Measurements from ENCODE around the gene FTMT. TPM values are rescaled to one million over a fixed set of nuclear protein-coding genes. Genes with fewer than 3 reads are reported as not detected.

The FTMT gene
- total and polyA plus RNA-seq, 4 donors, result not detected

DNA sequence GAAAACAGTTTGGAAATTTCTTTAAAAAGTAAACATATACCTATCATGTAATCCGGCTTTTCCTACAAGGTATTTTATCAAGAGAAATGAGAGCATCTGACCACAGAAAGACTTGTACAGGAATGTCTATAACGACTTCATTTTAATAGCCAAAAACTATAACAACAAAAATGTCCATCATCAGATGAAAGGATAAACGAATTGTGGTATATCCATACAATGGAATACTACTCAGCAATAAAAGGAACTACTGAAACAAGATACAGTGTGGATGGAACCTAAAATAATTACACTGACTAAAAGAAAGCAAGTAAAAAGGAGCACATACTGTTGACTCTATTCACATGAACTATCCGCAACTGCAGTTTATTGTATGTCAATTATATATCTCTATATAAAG lies 1.4 kb upstream of the FTMT start:
- Histone ChIP-seq H3K4me1 (ENCODE audit: control insufficient read depth in 5 of 5, insufficient read depth in 5 of 5, low read length in 5 of 5) (no peaks in the 10 kb centered on the region), H3K9me3 (ENCODE audit: control insufficient read depth in 4 of 4, insufficient read depth in 3 of 4, low read length in 3 of 4) (peaks cover 0 to 5% (median 0%) of the 10 kb centered on the region in 4 donors), H3K4me3 (no peak overlapping the region), H3K36me3 (ENCODE audit: control insufficient read depth in 4 of 4, insufficient read depth in 4 of 4, low read length in 4 of 4) (no peaks in the 10 kb centered on the region), H3K9ac (ENCODE audit: insufficient read depth in 1 of 2, low read length in 2 of 2) (no peak overlapping the region), H3K27ac (ENCODE audit: low read depth in 1 of 2, low read length in 1 of 2) (no peak overlapping the region), H3K27me3 (ENCODE audit: control insufficient read depth in 3 of 3, insufficient read depth in 3 of 3, low read length in 2 of 3) (no peaks in the 10 kb centered on the region)
- ATAC-seq (ENCODE audit: insufficient read depth, low FRiP score), result no peak
- no peak for DNase-seq
- WGBS, 2 donors, result 79 to 84% methylated on average over 4 of the region's 4 CpGs
- TF ChIP-seq, protein P1, sequence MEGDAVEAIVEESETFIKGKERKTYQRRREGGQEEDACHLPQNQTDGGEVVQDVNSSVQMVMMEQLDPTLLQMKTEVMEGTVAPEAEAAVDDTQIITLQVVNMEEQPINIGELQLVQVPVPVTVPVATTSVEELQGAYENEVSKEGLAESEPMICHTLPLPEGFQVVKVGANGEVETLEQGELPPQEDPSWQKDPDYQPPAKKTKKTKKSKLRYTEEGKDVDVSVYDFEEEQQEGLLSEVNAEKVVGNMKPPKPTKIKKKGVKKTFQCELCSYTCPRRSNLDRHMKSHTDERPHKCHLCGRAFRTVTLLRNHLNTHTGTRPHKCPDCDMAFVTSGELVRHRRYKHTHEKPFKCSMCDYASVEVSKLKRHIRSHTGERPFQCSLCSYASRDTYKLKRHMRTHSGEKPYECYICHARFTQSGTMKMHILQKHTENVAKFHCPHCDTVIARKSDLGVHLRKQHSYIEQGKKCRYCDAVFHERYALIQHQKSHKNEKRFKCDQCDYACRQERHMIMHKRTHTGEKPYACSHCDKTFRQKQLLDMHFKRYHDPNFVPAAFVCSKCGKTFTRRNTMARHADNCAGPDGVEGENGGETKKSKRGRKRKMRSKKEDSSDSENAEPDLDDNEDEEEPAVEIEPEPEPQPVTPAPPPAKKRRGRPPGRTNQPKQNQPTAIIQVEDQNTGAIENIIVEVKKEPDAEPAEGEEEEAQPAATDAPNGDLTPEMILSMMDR (IDR thresholded peaks at IDR 0.05; ENCODE audit: control extremely low read depth, extremely low read depth), result no peak

DNA sequence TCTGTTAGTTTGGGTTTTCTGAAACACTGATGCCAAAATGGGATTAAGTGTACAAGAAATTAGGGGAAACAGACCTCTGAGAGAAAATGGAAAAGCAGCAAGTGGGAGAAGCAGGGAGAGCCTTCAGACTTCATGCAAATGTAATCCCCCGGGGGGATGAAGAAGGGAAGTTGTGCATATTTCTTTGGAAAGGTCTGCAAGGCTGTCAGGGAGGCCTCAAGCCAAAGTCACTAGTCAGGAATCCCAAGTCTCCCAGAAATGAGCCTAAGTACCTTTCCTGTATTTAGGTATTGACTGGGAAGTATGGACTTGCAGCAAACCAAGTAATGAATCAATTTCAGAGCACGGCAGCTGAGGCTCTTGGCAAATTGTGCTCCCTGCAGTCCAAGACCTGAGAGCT lies 2.2 kb downstream of the FTMT start:
- Histone ChIP-seq H3K27me3 (ENCODE audit: control insufficient read depth in 3 of 3, insufficient read depth in 3 of 3, low read length in 2 of 3) (no peaks in the 10 kb centered on the region), H3K9ac (ENCODE audit: insufficient read depth in 1 of 2, low read length in 2 of 2) (no peak overlapping the region), H3K4me1 (ENCODE audit: control insufficient read depth in 5 of 5, insufficient read depth in 5 of 5, low read length in 5 of 5) (no peaks in the 10 kb centered on the region), H3K36me3 (ENCODE audit: control insufficient read depth in 4 of 4, insufficient read depth in 4 of 4, low read length in 4 of 4) (no peaks in the 10 kb centered on the region), H3K9me3 (ENCODE audit: control insufficient read depth in 4 of 4, insufficient read depth in 3 of 4, low read length in 3 of 4) (peaks cover 0 to 5% (median 0%) of the 10 kb centered on the region in 4 donors), H3K27ac (ENCODE audit: low read depth in 1 of 2, low read length in 1 of 2) (no peak overlapping the region), H3K4me3 (no peak overlapping the region)
- TF ChIP-seq, protein P1 (IDR thresholded peaks at IDR 0.05; ENCODE audit: control extremely low read depth, extremely low read depth), result no peak
- ATAC-seq (ENCODE audit: insufficient read depth, low FRiP score) (no peak), DNase-seq (no peak)
- 62 to 64% methylated on average over 2 of the region's 2 CpGs for WGBS, 2 donors

DNA sequence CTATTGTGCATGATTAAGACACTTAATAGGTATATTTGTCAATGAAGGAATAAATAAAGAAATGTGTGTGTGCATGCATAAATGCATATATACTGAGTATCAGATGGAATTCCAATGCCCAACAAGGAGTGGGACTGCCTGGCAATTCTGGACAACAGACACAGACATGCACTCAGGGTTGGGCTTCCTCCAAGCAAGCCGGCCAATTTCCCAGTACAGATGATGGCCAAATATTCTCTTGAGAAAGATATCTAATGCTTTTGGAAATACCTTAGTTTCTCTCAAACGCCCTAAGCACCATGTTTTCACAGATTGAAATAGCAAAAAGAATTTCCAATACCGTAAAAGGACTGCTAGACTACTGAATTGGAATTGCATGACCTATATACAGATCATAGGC lies 11.1 kb downstream of the FTMT start:
- WGBS, 2 donors, result 67 to 82% methylated on average over 3 of the region's 3 CpGs

More for the DNA sequence above, 11.1 kb downstream of the FTMT start:
- H3K27ac ChIP-seq (ENCODE audit: low read depth in 1 of 2, low read length in 1 of 2), result no peak overlapping the region
- no peak overlapping the region for H3K9ac ChIP-seq (ENCODE audit: insufficient read depth in 1 of 2, low read length in 2 of 2)
- H3K9me3 ChIP-seq (ENCODE audit: control insufficient read depth in 4 of 4, insufficient read depth in 3 of 4, low read length in 3 of 4), result no peaks in the 10 kb centered on the region
- H3K4me1 ChIP-seq (ENCODE audit: control insufficient read depth in 5 of 5, insufficient read depth in 5 of 5, low read length in 5 of 5), result peaks cover 0 to 1% (median 0%) of the 10 kb centered on the region in 5 donors
- DNase-seq (no peak), ATAC-seq (ENCODE audit: insufficient read depth, low FRiP score) (no peak)
- no peaks in the 10 kb centered on the region for H3K27me3 ChIP-seq (ENCODE audit: control insufficient read depth in 3 of 3, insufficient read depth in 3 of 3, low read length in 2 of 3)
- TF ChIP-seq, protein P1 (IDR thresholded peaks at IDR 0.05; ENCODE audit: control extremely low read depth, extremely low read depth), result no peak
- H3K4me3 ChIP-seq, result no peak overlapping the region
- no peaks in the 10 kb centered on the region for H3K36me3 ChIP-seq (ENCODE audit: control insufficient read depth in 4 of 4, insufficient read depth in 4 of 4, low read length in 4 of 4)

Data from lung (tissue), 12 donors.